WERI-Rb-1 (cell line): ENCODE data around the gene DBH.

ENCODE experiments used
- DNase-seq: peaks from one replicate; pipeline ENCODE4 v3.0.0-alpha.2; 2020
- H3K27ac ChIP-seq: fragments of 250-450 bp; sonication (Bioruptor Pico); 2 replicates; pipeline ENCODE4 v1.5.1; 2020; ENCODE audit warnings: mild to moderate bottlenecking, moderate library complexity
- H3K27me3 ChIP-seq: fragments of 250-450 bp; sonication (Bioruptor Pico); 2 replicates; pipeline ENCODE4 v1.5.1; 2021; ENCODE audit warnings: mild to moderate bottlenecking, low read depth, moderate library complexity; ENCODE audit not compliant: insufficient read depth, severe bottlenecking
- H3K36me3 ChIP-seq: fragments of 250-450 bp; sonication (Bioruptor Pico); 2 replicates; pipeline ENCODE4 v1.5.1; 2020; ENCODE audit warnings: mild to moderate bottlenecking, moderate library complexity
- H3K4me3 ChIP-seq: 2 replicates; pipeline ENCODE4 v1.5.1; 2011; ENCODE audit warnings: low read depth, mild to moderate bottlenecking, control low read depth, low read length
- H3K9me3 ChIP-seq: fragments of 250-450 bp; sonication (Bioruptor Pico); 2 replicates; pipeline ENCODE4 v1.5.1; 2021; ENCODE audit warnings: mild to moderate bottlenecking, moderate library complexity; ENCODE audit not compliant: severe bottlenecking
- TF ChIP-seq, protein P1 (sequence below): IDR thresholded peaks from 2 replicates; pipeline ENCODE4 v1.5.1; 2011; ENCODE audit warnings: low read depth, mild to moderate bottlenecking, control low read depth, inconsistent platforms, low read length

The DBH gene

GRCh38 chr9:133696071-133696472 is 59.9 kb downstream of the DBH start:
- Histone ChIP-seq H3K27ac (peak overlapping the region; percentile 30; the same call in 1 of the 2 replicates), H3K27me3 (no peaks in the 10 kb centered on the region), H3K4me3 (no peak overlapping the region), H3K36me3 (peaks cover 90% of the 10 kb centered on the region), H3K9me3 (no peaks in the 10 kb centered on the region)
- no peak for DNase-seq
- TF ChIP-seq, protein P1, sequence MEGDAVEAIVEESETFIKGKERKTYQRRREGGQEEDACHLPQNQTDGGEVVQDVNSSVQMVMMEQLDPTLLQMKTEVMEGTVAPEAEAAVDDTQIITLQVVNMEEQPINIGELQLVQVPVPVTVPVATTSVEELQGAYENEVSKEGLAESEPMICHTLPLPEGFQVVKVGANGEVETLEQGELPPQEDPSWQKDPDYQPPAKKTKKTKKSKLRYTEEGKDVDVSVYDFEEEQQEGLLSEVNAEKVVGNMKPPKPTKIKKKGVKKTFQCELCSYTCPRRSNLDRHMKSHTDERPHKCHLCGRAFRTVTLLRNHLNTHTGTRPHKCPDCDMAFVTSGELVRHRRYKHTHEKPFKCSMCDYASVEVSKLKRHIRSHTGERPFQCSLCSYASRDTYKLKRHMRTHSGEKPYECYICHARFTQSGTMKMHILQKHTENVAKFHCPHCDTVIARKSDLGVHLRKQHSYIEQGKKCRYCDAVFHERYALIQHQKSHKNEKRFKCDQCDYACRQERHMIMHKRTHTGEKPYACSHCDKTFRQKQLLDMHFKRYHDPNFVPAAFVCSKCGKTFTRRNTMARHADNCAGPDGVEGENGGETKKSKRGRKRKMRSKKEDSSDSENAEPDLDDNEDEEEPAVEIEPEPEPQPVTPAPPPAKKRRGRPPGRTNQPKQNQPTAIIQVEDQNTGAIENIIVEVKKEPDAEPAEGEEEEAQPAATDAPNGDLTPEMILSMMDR = no peak

- H3K4me3 ChIP-seq = no peak overlapping the region
- no peaks in the 10 kb centered on the region for H3K27me3 ChIP-seq
- no peak overlapping the region for H3K27ac ChIP-seq
- peaks cover 83% of the 10 kb centered on the region for H3K36me3 ChIP-seq
- H3K9me3 ChIP-seq = no peaks in the 10 kb centered on the region
- TF ChIP-seq, protein P1 = no peak
- DNase-seq = no peak
These were observed 63.4 kb downstream of the DBH start for GRCh38 chr9:133699546-133699945.

DNA sequence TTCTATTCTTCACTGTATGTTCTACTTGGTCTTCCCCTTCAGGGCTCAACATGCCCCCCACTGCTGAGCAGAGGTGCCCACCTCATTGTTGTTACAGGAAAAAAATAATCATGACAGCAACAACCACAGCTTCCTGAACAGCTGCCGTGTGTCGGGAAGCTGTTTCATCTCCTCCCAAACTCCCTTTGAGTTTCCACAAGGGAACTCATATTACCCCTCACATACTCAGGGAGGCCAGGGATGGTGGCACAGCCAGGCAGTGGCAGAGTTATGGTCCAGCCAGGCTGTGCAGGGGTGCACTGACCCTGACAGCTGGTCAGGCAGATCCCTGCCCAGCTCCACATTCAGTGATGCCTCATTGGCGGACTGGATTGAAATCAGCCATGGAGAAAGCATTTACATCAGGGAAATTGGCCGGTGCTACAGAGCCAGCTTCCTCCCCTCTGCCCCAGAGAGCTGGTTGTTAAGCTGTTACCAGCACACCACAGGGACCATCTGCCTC is 64.7 kb downstream of the DBH start:
- H3K36me3 ChIP-seq = peaks cover 72% of the 10 kb centered on the region
- peak overlapping the region; percentile 80 for H3K27ac ChIP-seq
- no peak for DNase-seq
- peak overlapping the region; percentile 73 for H3K4me3 ChIP-seq
- no peaks in the 10 kb centered on the region for H3K27me3 ChIP-seq
- H3K9me3 ChIP-seq = no peaks in the 10 kb centered on the region
- TF ChIP-seq, protein P1 = no peak

GRCh38 chr9:133701321-133701980 is 65.3 kb downstream of the DBH start:
- Histone ChIP-seq H3K9me3 (no peaks in the 10 kb centered on the region), H3K36me3 (peaks cover 66% of the 10 kb centered on the region), H3K27me3 (no peaks in the 10 kb centered on the region), H3K4me3 (peak overlapping the region; percentile 73), H3K27ac (peak overlapping the region; percentile 80)
- DNase-seq = no peak
- TF ChIP-seq, protein P1 = no peak

- no peaks in the 10 kb centered on the region for H3K27me3 ChIP-seq
- no peak for DNase-seq
- H3K27ac ChIP-seq = peak overlapping the region; percentile 80
- no peaks in the 10 kb centered on the region for H3K9me3 ChIP-seq
- TF ChIP-seq, protein P1 = no peak
- peaks cover 59% of the 10 kb centered on the region for H3K36me3 ChIP-seq
- H3K4me3 ChIP-seq = peak overlapping the region; percentile 73
These were observed 66.0 kb downstream of the DBH start for GRCh38 chr9:133701981-133702797.
